CD4-positive, alpha-beta memory T cell (primary cell): ENCODE measurements around the gene TNNC1. TPM values are rescaled to one million over a fixed set of nuclear protein-coding genes. Genes with fewer than 3 reads are reported as not detected.
A peak's percentile ranks its signal among the peaks of the same experiment; 100 is the strongest.

ENCODE experiments used
- CTCF ChIA-PET: fragments of 350-600 bp; sonication (Branson Sonifier 250); formaldehyde crosslinking; loops from one replicate; lab custom pipeline; 2021; ENCODE audit warnings: inconsistent platforms; ENCODE audit not compliant: partially characterized antibody; lab: Charles Lee
- POLR2A ChIA-PET: fragments of 350-600 bp; sonication (Branson Sonifier 250); formaldehyde crosslinking; loops from one replicate; lab custom pipeline; 2021; ENCODE audit not compliant: partially characterized antibody; lab: Charles Lee
- DNase-seq, 5 donors: peaks; one replicate each; pipeline versions ENCODE4 v3.0.0 to v3.0.0-alpha.2; 2020 to 2022; ENCODE audit warnings: mixed read lengths in 1 of 5
- H3K27ac ChIP-seq: one replicate; pipeline ENCODE4 v1.7.0; 2013; ENCODE audit warnings: low read depth, low read length
- H3K27me3 ChIP-seq: 2 replicates; pipeline ENCODE4 v1.7.0; 2013; ENCODE audit warnings: mild to moderate bottlenecking, low read length, moderate library complexity; ENCODE audit not compliant: insufficient read depth
- H3K36me3 ChIP-seq: 2 replicates; pipeline ENCODE4 v1.7.0; 2013; ENCODE audit warnings: mild to moderate bottlenecking, low read length, moderate library complexity; ENCODE audit not compliant: insufficient read depth
- H3K4me1 ChIP-seq: 2 replicates; pipeline ENCODE4 v1.7.0; 2013; ENCODE audit warnings: mild to moderate bottlenecking, low read length, moderate library complexity; ENCODE audit not compliant: insufficient read depth
- H3K4me3 ChIP-seq, 2 donors: one replicate each; pipeline ENCODE4 v1.7.0; 2013; ENCODE audit warnings: low read length in 2 of 2, mild to moderate bottlenecking in 1 of 2
- H3K9me3 ChIP-seq, 2 donors: one replicate each; pipeline ENCODE4 v1.7.0; 2013; ENCODE audit warnings: low read length in 2 of 2, control low read depth in 1 of 2; ENCODE audit not compliant: control insufficient read depth in 1 of 2
- H3K27ac Mint-ChIP-seq, 7 donors: one replicate each; pipeline ENCODE4 v1.8.0; 2020 to 2021; ENCODE audit warnings: mixed read lengths in 7 of 7, mild to moderate bottlenecking in 6 of 7, inconsistent platforms in 3 of 7, moderate library complexity in 3 of 7
- H3K27me3 Mint-ChIP-seq, 2 donors: one replicate each; pipeline ENCODE4 v1.8.0; 2020 to 2021; ENCODE audit warnings: mixed read lengths in 2 of 2
- H3K36me3 Mint-ChIP-seq, 2 donors: one replicate each; pipeline ENCODE4 v1.8.0; 2020 to 2021; ENCODE audit warnings: mixed read lengths in 2 of 2, inconsistent platforms in 1 of 2, mild to moderate bottlenecking in 1 of 2
- H3K4me1 Mint-ChIP-seq, 4 donors: one replicate each; pipeline ENCODE4 v1.8.0; 2020 to 2021; ENCODE audit warnings: mixed read lengths in 4 of 4, mild to moderate bottlenecking in 1 of 4
- H3K4me3 Mint-ChIP-seq, 8 donors: one replicate each; pipeline ENCODE4 v1.8.0; 2020 to 2021; ENCODE audit warnings: mixed read lengths in 8 of 8, mild to moderate bottlenecking in 7 of 8, moderate library complexity in 6 of 8, inconsistent platforms in 3 of 8
- H3K9me3 Mint-ChIP-seq, 8 donors: one replicate each; pipeline ENCODE4 v1.8.0; 2020 to 2021; ENCODE audit warnings: mixed read lengths in 8 of 8, mild to moderate bottlenecking in 5 of 8, inconsistent platforms in 3 of 8, moderate library complexity in 1 of 8
- intact Hi-C: fragments of 100-400 bp; cut with micrococcal nuclease; formaldehyde crosslinking; loops from one replicate; pipeline ENCODE4 v1.15.1; 2023
- polyA plus RNA-seq, 2 donors: library from polyadenylated mRNA; unstranded; fragments of 300-500 nt; fragmentation: Illumina TruSeq; gene quantifications; one replicate each; pipeline ENCODE4 v1.2.3, GENCODE V29; 2021
- total RNA-seq, 2 experiments: library from RNA; stranded (reverse); gene quantifications; one replicate each; pipeline ENCODE4 v1.2.3, GENCODE V29; 2021

The TNNC1 gene
- total and polyA plus RNA-seq, 4 experiments from 2014 or later = 0.92 to 7.1 (median 5.3) TPM; not detected in 1

DNA sequence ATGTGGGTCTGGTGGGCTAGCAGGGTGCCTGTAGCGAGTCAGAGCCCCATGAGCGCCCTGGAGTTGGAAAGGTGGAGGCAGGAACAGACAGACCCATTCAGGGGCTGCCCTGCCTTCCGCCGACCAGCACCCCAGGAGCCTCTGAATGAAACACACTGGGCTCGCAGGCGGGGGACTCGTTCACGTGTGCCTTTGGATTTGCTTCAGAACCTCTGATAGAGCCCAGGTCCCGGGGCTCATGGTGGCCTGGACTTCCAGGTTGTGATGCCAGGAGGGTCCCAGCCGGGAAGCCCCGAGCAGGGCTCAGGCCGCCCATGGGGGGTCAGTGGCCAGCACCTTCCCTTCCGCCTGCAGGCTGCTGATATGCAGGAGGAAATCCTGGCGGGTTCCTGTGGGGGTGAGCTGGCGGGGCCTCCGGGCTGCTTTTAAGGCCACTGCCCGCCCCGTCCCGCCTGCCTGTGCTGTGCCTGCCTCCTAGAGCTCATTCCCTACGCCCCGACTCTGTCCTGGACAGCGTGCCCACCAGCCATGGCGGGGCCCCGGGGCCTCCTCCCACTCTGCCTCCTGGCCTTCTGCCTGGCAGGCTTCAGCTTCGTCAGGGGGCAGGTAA, 41.1 kb upstream of the TNNC1 start, which contains the start of gene STAB1:
Gene STAB1, plus strand, starts transcription at position 453 of the 610 bp plus-strand sequence. Its CDS starts 76 bp downstream, at position 529.
- ChIA-PET POLR2A (no interaction called here), CTCF (no interaction called here)
- Mint-ChIP-seq H3K4me3 (peak within 1 kb of the TSS in 1 of 8 donors; percentile 13), H3K27ac (peak within 1 kb of the TSS in 3 of 7 donors; percentile 30 to 47 (median 41)), H3K27me3 (no peaks in the 10 kb centered on the region), H3K9me3 (no peaks in the 10 kb centered on the region), H3K36me3 (peaks cover 7 to 27% of the 10 kb centered on the region in 2 donors), H3K4me1 (peaks cover 4 to 6% (median 5%) of the 10 kb centered on the region in 4 donors)
- Histone ChIP-seq H3K36me3 (peaks cover 20% of the 10 kb centered on the region), H3K27ac (no peak within 1 kb of the TSS), H3K27me3 (no peaks in the 10 kb centered on the region), H3K4me3 (no peak within 1 kb of the TSS), H3K9me3 (no peaks in the 10 kb centered on the region), H3K4me1 (no peaks in the 10 kb centered on the region)
- intact Hi-C loops = no loop called here
- peak in 1 of 5 donors; percentile 16 for DNase-seq

DNA sequence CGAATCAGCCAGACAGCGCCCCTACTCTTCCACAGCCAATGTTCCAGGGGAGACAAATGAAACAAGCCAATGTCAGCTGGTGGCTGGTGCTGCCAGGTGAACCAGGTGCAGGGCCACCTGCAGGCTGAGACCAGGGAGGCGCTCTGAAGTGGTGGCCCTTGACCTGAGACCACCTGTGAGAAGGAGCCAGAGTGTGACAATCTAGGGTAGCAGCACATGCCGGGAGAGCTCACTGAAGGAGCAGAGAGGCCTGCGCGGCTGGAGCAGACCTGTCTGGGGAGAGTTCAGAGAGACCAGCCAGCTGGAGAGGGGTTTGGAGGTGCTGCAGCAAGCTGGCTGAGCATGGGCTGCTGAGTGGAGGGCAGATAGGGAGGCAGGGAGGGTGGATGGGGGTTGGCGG, 40.6 kb upstream of the TNNC1 start:
- H3K27me3 Mint-ChIP-seq = no peaks in the 10 kb centered on the region

GRCh38 chr3:52493232-52494017, 39.6 kb upstream of the TNNC1 start:
- no peaks in the 10 kb centered on the region for H3K9me3 Mint-ChIP-seq
- H3K36me3 Mint-ChIP-seq = peaks cover 11 to 39% of the 10 kb centered on the region in 2 donors
- no peak overlapping the region for H3K27ac ChIP-seq
- ChIA-PET CTCF (no interaction called here), POLR2A (no interaction called here)
- H3K36me3 ChIP-seq = peaks cover 30% of the 10 kb centered on the region
- no peaks in the 10 kb centered on the region for H3K27me3 Mint-ChIP-seq
- intact Hi-C loops = no loop called here
- peak in 1 of 5 donors; percentile 29 for DNase-seq
- H3K4me3 Mint-ChIP-seq = no peak overlapping the region
- H3K4me1 Mint-ChIP-seq = peaks cover 4 to 6% (median 5%) of the 10 kb centered on the region in 4 donors
- H3K27me3 ChIP-seq = no peaks in the 10 kb centered on the region
- no peaks in the 10 kb centered on the region for H3K9me3 ChIP-seq
- H3K27ac Mint-ChIP-seq = no peak overlapping the region
- no peak overlapping the region for H3K4me3 ChIP-seq
- no peaks in the 10 kb centered on the region for H3K4me1 ChIP-seq

More for the DNA sequence above, 40.6 kb upstream of the TNNC1 start:
- CTCF ChIA-PET = no interaction called here
- Histone ChIP-seq H3K4me1 (no peaks in the 10 kb centered on the region), H3K27me3 (no peaks in the 10 kb centered on the region), H3K36me3 (peaks cover 26% of the 10 kb centered on the region), H3K9me3 (no peaks in the 10 kb centered on the region), H3K27ac (no peak overlapping the region), H3K4me3 (no peak overlapping the region)
- Mint-ChIP-seq H3K36me3 (peaks cover 7 to 32% of the 10 kb centered on the region in 2 donors), H3K4me1 (peaks cover 4 to 6% (median 5%) of the 10 kb centered on the region in 4 donors), H3K27ac (peak overlapping the region in 3 of 7 donors; percentile 30 to 47 (median 41)), H3K4me3 (peak overlapping the region in 1 of 8 donors; percentile 13), H3K9me3 (no peaks in the 10 kb centered on the region)
- intact Hi-C loops = no loop called here
- peak in 1 of 5 donors; percentile 37 for DNase-seq
- POLR2A ChIA-PET = no interaction called here

DNA sequence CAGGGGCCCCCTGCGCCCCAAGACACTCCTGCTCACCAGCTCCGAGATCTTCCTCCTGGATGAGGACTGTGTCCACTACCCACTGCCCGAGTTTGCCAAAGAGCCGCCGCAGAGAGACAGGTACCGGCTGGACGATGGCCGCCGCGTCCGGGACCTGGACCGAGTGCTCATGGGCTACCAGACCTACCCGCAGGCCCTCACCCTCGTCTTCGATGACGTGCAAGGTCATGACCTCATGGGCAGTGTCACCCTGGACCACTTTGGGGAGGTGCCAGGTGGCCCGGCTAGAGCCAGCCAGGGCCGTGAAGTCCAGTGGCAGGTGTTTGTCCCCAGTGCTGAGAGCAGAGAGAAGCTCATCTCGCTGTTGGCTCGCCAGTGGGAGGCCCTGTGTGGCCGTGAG, 38.2 kb upstream of the TNNC1 start:
- Mint-ChIP-seq H3K4me1 (peaks cover 4 to 6% (median 5%) of the 10 kb centered on the region in 4 donors), H3K36me3 (peaks cover 17 to 46% of the 10 kb centered on the region in 2 donors), H3K27me3 (no peaks in the 10 kb centered on the region), H3K9me3 (no peaks in the 10 kb centered on the region), H3K4me3 (no peak overlapping the region), H3K27ac (no peak overlapping the region)
- POLR2A ChIA-PET = no interaction called here
- Histone ChIP-seq H3K27ac (no peak overlapping the region), H3K36me3 (peaks cover 30% of the 10 kb centered on the region), H3K9me3 (no peaks in the 10 kb centered on the region), H3K27me3 (no peaks in the 10 kb centered on the region), H3K4me1 (no peaks in the 10 kb centered on the region), H3K4me3 (no peak overlapping the region)
- DNase-seq = peak in 1 of 5 donors; percentile 21
- intact Hi-C loops = no loop called here
- CTCF ChIA-PET = no interaction called here

- ChIA-PET POLR2A (no interaction called here), CTCF (no interaction called here)
- no peak overlapping the region for H3K4me3 Mint-ChIP-seq
- H3K9me3 Mint-ChIP-seq = no peaks in the 10 kb centered on the region
- H3K36me3 ChIP-seq = peaks cover 30% of the 10 kb centered on the region
- no peaks in the 10 kb centered on the region for H3K4me1 ChIP-seq
- H3K27ac Mint-ChIP-seq = peak overlapping the region in 2 of 7 donors; percentile 29 to 34
- H3K4me1 Mint-ChIP-seq = peaks cover 4 to 6% (median 5%) of the 10 kb centered on the region in 4 donors
- intact Hi-C loops = no loop called here
- no peaks in the 10 kb centered on the region for H3K27me3 Mint-ChIP-seq
- no peaks in the 10 kb centered on the region for H3K9me3 ChIP-seq
- H3K4me3 ChIP-seq = no peak overlapping the region
- H3K27ac ChIP-seq = no peak overlapping the region
- no peaks in the 10 kb centered on the region for H3K27me3 ChIP-seq
- peaks cover 17 to 49% of the 10 kb centered on the region in 2 donors for H3K36me3 Mint-ChIP-seq
- DNase-seq = peak in 1 of 5 donors; percentile 7
Observed at GRCh38 chr3:52490939-52491526, 37.2 kb upstream of the TNNC1 start.

- Histone ChIP-seq H3K36me3 (peaks cover 37% of the 10 kb centered on the region), H3K4me3 (no peak overlapping the region), H3K4me1 (no peaks in the 10 kb centered on the region), H3K9me3 (no peaks in the 10 kb centered on the region), H3K27ac (no peak overlapping the region), H3K27me3 (no peaks in the 10 kb centered on the region)
- no peaks in the 10 kb centered on the region for H3K27me3 Mint-ChIP-seq
- ChIA-PET CTCF (interaction anchor here (0.6 to 0.9 kb wide), 2 partner anchors 44 to 78 kb away, joined by 3 read pairs; no protein-coding TSS in a partner anchor), POLR2A (interaction anchor here (1.4 kb wide), 1 partner anchor 45 kb away, joined by 5 read pairs; no protein-coding TSS in a partner anchor)
- peak in 1 of 5 donors; percentile 27 for DNase-seq
- peaks cover 17 to 51% of the 10 kb centered on the region in 2 donors for H3K36me3 Mint-ChIP-seq
- H3K27ac Mint-ChIP-seq = peak overlapping the region in 1 of 7 donors; percentile 34
- no peak overlapping the region for H3K4me3 Mint-ChIP-seq
- peaks cover 4 to 6% (median 5%) of the 10 kb centered on the region in 4 donors for H3K4me1 Mint-ChIP-seq
- no peaks in the 10 kb centered on the region for H3K9me3 Mint-ChIP-seq
- intact Hi-C loops = no loop called here
Observed at GRCh38 chr3:52490035-52490938, 36.4 kb upstream of the TNNC1 start.
